ENCODE data around the gene PABPN1L. TPM values are rescaled to one million over a fixed set of nuclear protein-coding genes. Genes with fewer than 3 reads are reported as not detected.

PABPN1L gene, protein sequence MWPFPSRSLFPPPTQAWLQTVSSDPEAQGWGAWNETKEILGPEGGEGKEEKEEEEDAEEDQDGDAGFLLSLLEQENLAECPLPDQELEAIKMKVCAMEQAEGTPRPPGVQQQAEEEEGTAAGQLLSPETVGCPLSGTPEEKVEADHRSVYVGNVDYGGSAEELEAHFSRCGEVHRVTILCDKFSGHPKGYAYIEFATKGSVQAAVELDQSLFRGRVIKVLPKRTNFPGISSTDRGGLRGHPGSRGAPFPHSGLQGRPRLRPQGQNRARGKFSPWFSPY
- total RNA-seq (2022; extraction: Qiagen RNA extraction), result not detected in 5 replicates

DNA sequence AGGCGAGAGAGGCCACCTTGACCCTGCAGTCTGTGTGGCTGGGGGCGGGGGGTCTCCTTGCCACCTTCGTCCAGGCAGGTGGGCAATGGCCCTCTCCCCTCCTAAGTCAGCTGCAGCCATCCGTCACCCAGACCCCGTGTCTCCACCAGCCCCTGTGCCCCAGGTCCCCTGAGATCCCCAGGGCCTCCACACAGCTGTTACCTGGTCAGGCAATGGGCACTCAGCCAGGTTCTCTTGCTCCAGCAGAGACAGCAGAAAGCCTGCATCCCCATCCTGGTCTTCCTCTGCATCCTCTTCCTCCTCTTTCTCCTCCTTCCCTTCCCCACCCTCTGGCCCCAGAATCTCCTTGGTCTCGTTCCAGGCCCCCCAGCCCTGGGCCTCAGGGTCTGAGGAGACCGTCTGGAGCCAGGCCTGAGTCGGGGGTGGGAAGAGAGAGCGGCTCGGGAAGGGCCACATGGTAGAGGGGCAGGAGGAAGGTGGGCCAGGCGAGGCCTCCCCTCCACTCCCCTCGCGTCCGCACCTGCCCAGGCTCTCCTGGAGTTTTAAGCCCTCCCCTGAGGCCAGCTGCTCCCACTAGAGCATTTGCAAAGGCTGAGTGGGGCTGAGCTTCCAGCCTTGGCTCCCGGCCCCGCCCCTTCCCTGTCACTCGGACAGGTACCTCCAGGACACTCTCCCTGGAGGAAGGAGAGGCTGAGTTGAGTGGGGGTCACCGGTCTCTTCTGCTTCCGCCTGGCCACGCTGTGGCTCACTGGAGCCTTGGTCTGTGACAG, at the start of gene PABPN1L:
PABPN1L (minus strand) TSS at position 510 of the 770 bp plus-strand sequence; CDS start at position 456, 54 bp downstream.

DNA sequence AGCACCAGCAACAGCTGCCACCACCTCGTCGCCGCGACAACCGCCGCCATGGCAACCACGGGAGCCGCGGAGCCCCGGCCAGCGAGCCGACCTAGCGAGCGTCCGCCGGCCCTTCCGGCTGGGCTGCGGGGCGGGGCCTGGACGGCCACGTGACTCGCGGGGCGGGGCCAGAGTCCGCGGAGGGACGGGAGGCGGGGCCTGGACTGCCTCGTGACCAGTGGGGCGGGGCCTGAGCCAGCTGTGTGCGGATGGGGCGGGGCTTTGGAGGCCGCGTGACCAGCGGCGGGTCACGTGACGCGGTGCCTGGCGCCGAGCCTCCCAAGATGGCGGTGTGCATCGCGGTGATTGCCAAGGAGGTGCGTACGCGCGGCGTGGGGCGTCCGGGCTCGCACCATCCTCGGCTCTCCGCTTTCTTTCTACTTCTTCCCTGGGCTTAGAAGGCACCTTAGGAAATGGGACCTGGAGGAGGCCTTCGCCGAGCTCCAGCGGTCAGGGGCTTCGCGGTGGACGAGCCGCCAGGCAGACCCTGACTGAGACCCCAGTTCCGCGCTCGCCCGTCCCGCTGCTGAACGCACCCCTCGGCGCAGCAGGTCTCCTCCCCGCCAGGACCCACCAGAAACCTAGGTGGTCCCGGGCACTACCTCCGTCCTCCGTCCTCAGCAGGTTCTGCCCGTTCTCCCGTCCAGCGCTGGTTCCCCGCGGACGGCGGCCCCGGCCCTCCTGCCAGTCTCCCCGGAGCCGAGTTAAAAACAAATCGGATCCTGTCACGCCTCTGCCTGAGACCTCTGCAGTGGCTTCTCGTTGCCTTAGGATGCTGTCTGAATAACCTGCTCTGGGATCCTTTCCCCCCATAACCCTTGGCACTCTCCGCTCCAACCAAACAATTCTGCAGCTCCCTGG, 9.4 kb downstream of the PABPN1L start, which contains the start of the genes GALNS and TRAPPC2L:
GALNS (minus strand) TSS at position 120 of the 900 bp plus-strand sequence; CDS start at position 50, 70 bp downstream.
TRAPPC2L (plus strand) TSS at position 300 of the 900 bp plus-strand sequence; CDS start at position 324, 24 bp downstream.

Other genes with a start within 250 kb of the PABPN1L start
- not detected in 5 replicates for gene IL17C, start 228.1 kb downstream of the PABPN1L start, total RNA-seq (2022; extraction: Qiagen RNA extraction)
- gene CYBA, start 215.6 kb downstream of the PABPN1L start, total RNA-seq (2022; extraction: Qiagen RNA extraction), result 232 to 308 TPM (median 278 TPM) in 5 replicates
- gene MVD, start 203.6 kb downstream of the PABPN1L start, total RNA-seq (2022; extraction: Qiagen RNA extraction), result 17.5 to 22.5 TPM (median 20.5 TPM) in 5 replicates
- gene SNAI3, start 180.2 kb downstream of the PABPN1L start, total RNA-seq (2022; extraction: Qiagen RNA extraction), result 0.06 to 0.24 TPM (median 0.10 TPM) in 5 replicates
- 13.7 to 19.1 TPM (median 17.5 TPM) in 5 replicates for gene RNF166, start 160.3 kb downstream of the PABPN1L start, total RNA-seq (2022; extraction: Qiagen RNA extraction)
- 27.6 to 32.5 TPM (median 32.0 TPM) in 5 replicates for gene CTU2, start 160.2 kb downstream of the PABPN1L start, total RNA-seq (2022; extraction: Qiagen RNA extraction)
- 112 to 144 TPM (median 132 TPM) in 5 replicates for gene PIEZO1, start 81.4 kb downstream of the PABPN1L start, total RNA-seq (2022; extraction: Qiagen RNA extraction)
- gene CDT1, start 62.9 kb downstream of the PABPN1L start, total RNA-seq (2022; extraction: Qiagen RNA extraction), result 27.4 to 32.2 TPM (median 30.6 TPM) in 5 replicates
- 261 to 448 TPM (median 400 TPM) in 5 replicates for gene APRT, start 54.7 kb downstream of the PABPN1L start, total RNA-seq (2022; extraction: Qiagen RNA extraction)
- 40.1 to 48.1 TPM (median 47.0 TPM) in 5 replicates for gene GALNS, start 9.7 kb downstream of the PABPN1L start, total RNA-seq (2022; extraction: Qiagen RNA extraction)
- 97.1 to 126 TPM (median 103 TPM) in 5 replicates for gene TRAPPC2L, start 9.5 kb downstream of the PABPN1L start, total RNA-seq (2022; extraction: Qiagen RNA extraction)
- 0.31 to 0.85 TPM (median 0.77 TPM) in 5 replicates for gene CBFA2T3, start 110.5 kb upstream of the PABPN1L start, total RNA-seq (2022; extraction: Qiagen RNA extraction)
- gene ACSF3, start 227.2 kb upstream of the PABPN1L start, total RNA-seq (2022; extraction: Qiagen RNA extraction), result 17.3 to 21.2 TPM (median 18.9 TPM) in 5 replicates

All from A549 treated with Hydrocortisone at 1 μM for 4 hours (cell line).